ENCODE results near the gene HPS4.
A peak's percentile ranks its signal among the peaks of the same experiment; 100 is the strongest.

The HPS4 gene

GRCh38 chr22:26463688-26464087 is 19.9 kb downstream of the HPS4 start:
- no peak for DNase-seq (ENCODE audit: low spot score)

GRCh38 chr22:26463101-26463661 is 20.4 kb downstream of the HPS4 start:
- DNase-seq (ENCODE audit: low spot score), result no peak

- no peak for DNase-seq (ENCODE audit: low spot score)
Observed at GRCh38 chr22:26462641-26463040, 20.9 kb downstream of the HPS4 start.

GRCh38 chr22:26462051-26462450 is 21.5 kb downstream of the HPS4 start:
- DNase-seq (ENCODE audit: low spot score), result no peak

- DNase-seq (ENCODE audit: low spot score), result peak; percentile 54
Observed at GRCh38 chr22:26461188-26461810, 22.3 kb downstream of the HPS4 start.

GRCh38 chr22:26460202-26460601 is 23.4 kb downstream of the HPS4 start:
- DNase-seq (ENCODE audit: low spot score), result no peak

GRCh38 chr22:26457661-26458272 is 25.8 kb downstream of the HPS4 start:
- DNase-seq (ENCODE audit: low spot score), result no peak

GRCh38 chr22:26453812-26454500 is 29.6 kb downstream of the HPS4 start:
- no peak for DNase-seq (ENCODE audit: low spot score)

- no peak for DNase-seq (ENCODE audit: low spot score)
Observed at GRCh38 chr22:26453216-26453615, 30.4 kb downstream of the HPS4 start.

GRCh38 chr22:26452236-26453016 is 31.2 kb downstream of the HPS4 start:
- no peak for DNase-seq (ENCODE audit: low spot score)

GRCh38 chr22:26450453-26451185 is 33.0 kb downstream of the HPS4 start:
- no peak for DNase-seq (ENCODE audit: low spot score)

GRCh38 chr22:26448941-26449340 is 34.6 kb downstream of the HPS4 start:
- no peak for DNase-seq (ENCODE audit: low spot score)

GRCh38 chr22:26448334-26448733 is 35.2 kb downstream of the HPS4 start:
- no peak for DNase-seq (ENCODE audit: low spot score)

- DNase-seq (ENCODE audit: low spot score), result no peak
Observed at GRCh38 chr22:26447584-26448329, 35.8 kb downstream of the HPS4 start.

- DNase-seq (ENCODE audit: low spot score), result no peak
Observed at GRCh38 chr22:26446808-26447515, 36.6 kb downstream of the HPS4 start.

GRCh38 chr22:26445577-26446275 is 37.9 kb downstream of the HPS4 start:
- no peak for DNase-seq (ENCODE audit: low spot score)

- DNase-seq (ENCODE audit: low spot score), result no peak
Observed at GRCh38 chr22:26444777-26445176, 38.8 kb downstream of the HPS4 start.

- DNase-seq (ENCODE audit: low spot score), result no peak
Observed at GRCh38 chr22:26443901-26444690, 39.5 kb downstream of the HPS4 start.

Measured in RKO (cell line).